Fibroblast of villous mesenchyme (primary cell): ENCODE measurements around the gene COL4A6. TPM values are rescaled to one million over a fixed set of nuclear protein-coding genes. Genes with fewer than 3 reads are reported as not detected.

ENCODE experiments used
- DNase-seq: peaks from one replicate; pipeline ENCODE4 v3.0.0-alpha.2; 2010; ENCODE audit warnings: low read depth
- H3K4me3 ChIP-seq: 2 replicates; pipeline ENCODE4 v1.5.1; 2011; ENCODE audit warnings: low read depth, mild to moderate bottlenecking, low read length
- CTCF ChIP-seq: IDR thresholded peaks from 2 replicates; pipeline ENCODE4 v1.5.1; 2012; ENCODE audit warnings: low read depth, mild to moderate bottlenecking, low read length; ENCODE audit not compliant: insufficient read depth
- total RNA-seq: library from RNA; depleted of rRNA; stranded (reverse); fragments of >200 nt; gene quantifications from 2 replicates; pipeline ENCODE4 v1.2.3, GENCODE V29; 2012

COL4A6 gene
- total RNA-seq, 1 donor: 1.7 TPM

- H3K4me3 ChIP-seq: no peak overlapping the region
- peak; percentile 78 for DNase-seq
- TF ChIP-seq CTCF: no peak
Measured at GRCh38 chrX:108359806-108360602, 78.2 kb downstream of the COL4A6 start.

GRCh38 chrX:108353452-108353851 lies 84.8 kb downstream of the COL4A6 start:
- DNase-seq: peak; percentile 69
- H3K4me3 ChIP-seq: no peak overlapping the region
- TF ChIP-seq CTCF: no peak

GRCh38 chrX:108349210-108349609 lies 89.0 kb downstream of the COL4A6 start:
- no peak for DNase-seq
- TF ChIP-seq CTCF: no peak
- no peak overlapping the region for H3K4me3 ChIP-seq

- TF ChIP-seq CTCF: no peak
- DNase-seq: no peak
- H3K4me3 ChIP-seq: no peak overlapping the region
Measured at GRCh38 chrX:108348525-108348924, 89.7 kb downstream of the COL4A6 start.

- no peak for DNase-seq
- TF ChIP-seq CTCF: no peak
- H3K4me3 ChIP-seq: no peak overlapping the region
Measured at GRCh38 chrX:108347800-108348199, 90.4 kb downstream of the COL4A6 start.

- DNase-seq: peak; percentile 24
- no peak for TF ChIP-seq CTCF
- H3K4me3 ChIP-seq: no peak overlapping the region
Measured at GRCh38 chrX:108344216-108344615, 94.0 kb downstream of the COL4A6 start.

GRCh38 chrX:108341947-108342346 lies 96.3 kb downstream of the COL4A6 start:
- TF ChIP-seq CTCF: no peak
- DNase-seq: no peak
- no peak overlapping the region for H3K4me3 ChIP-seq
